BE2C (cell line): ENCODE data around the gene ZNF579.
"Not testable (repeated sequence)": the region's sequence is repeated elsewhere in the genome, so short reads cannot be mapped to it uniquely, and the experiment has no call there.

Experiments
- DNase-seq: peaks from one replicate; pipeline ENCODE4 v3.0.0-alpha.2; 2020
- H3K27me3 ChIP-seq: fragments of 250-450 bp; sonication (Bioruptor Pico); 2 replicates; pipeline ENCODE4 v1.5.1; 2020; ENCODE audit warnings: mild to moderate bottlenecking
- H3K36me3 ChIP-seq: fragments of 250-450 bp; sonication (Bioruptor Pico); 2 replicates; pipeline ENCODE4 v1.5.1; 2020; ENCODE audit warnings: mild to moderate bottlenecking
- H3K4me1 ChIP-seq: fragments of 250-450 bp; sonication (Bioruptor Pico); 2 replicates; pipeline ENCODE4 v1.5.1; 2020
- H3K4me3 ChIP-seq: 2 replicates; pipeline ENCODE4 v1.5.1; 2011; ENCODE audit warnings: low read depth, low read length
- H3K9me3 ChIP-seq: fragments of 250-450 bp; sonication (Bioruptor Pico); 2 replicates; pipeline ENCODE4 v1.5.1; 2020
- CTCF ChIP-seq: IDR thresholded peaks from 2 replicates; pipeline ENCODE4 v1.5.1; 2012; ENCODE audit warnings: mild to moderate bottlenecking, low read depth, low read length

Gene ZNF579

GRCh38 chr19:55535965-55536350 lies 44.7 kb downstream of the ZNF579 start:
- Histone ChIP-seq H3K4me3 (no peak overlapping the region), H3K9me3 (no peaks in the 10 kb centered on the region), H3K36me3 (no peaks in the 10 kb centered on the region), H3K4me1 (no peaks in the 10 kb centered on the region), H3K27me3 (no peaks in the 10 kb centered on the region)
- DNase-seq, result no peak
- TF ChIP-seq CTCF, result no peak

GRCh38 chr19:55535173-55535964 lies 45.3 kb downstream of the ZNF579 start:
- H3K4me3 ChIP-seq, result no peak overlapping the region
- H3K9me3 ChIP-seq, result no peaks in the 10 kb centered on the region
- TF ChIP-seq CTCF, result no peak
- no peaks in the 10 kb centered on the region for H3K36me3 ChIP-seq
- H3K4me1 ChIP-seq, result no peaks in the 10 kb centered on the region
- DNase-seq, result no peak
- no peaks in the 10 kb centered on the region for H3K27me3 ChIP-seq

- not testable (repeated sequence) for H3K27me3 ChIP-seq, H3K4me3 ChIP-seq, H3K36me3 ChIP-seq, H3K4me1 ChIP-seq, DNase-seq, H3K9me3 ChIP-seq
Measured at GRCh38 chr19:55534280-55534679, 46.4 kb downstream of the ZNF579 start.

- no peak for TF ChIP-seq CTCF
- Histone ChIP-seq H3K4me1 (no peaks in the 10 kb centered on the region), H3K9me3 (no peaks in the 10 kb centered on the region), H3K27me3 (no peaks in the 10 kb centered on the region), H3K36me3 (no peaks in the 10 kb centered on the region), H3K4me3 (no peak overlapping the region)
- DNase-seq, result no peak
Measured at GRCh38 chr19:55530996-55531395, 49.7 kb downstream of the ZNF579 start.

GRCh38 chr19:55529636-55530234 lies 50.9 kb downstream of the ZNF579 start:
- no peaks in the 10 kb centered on the region for H3K9me3 ChIP-seq
- no peak overlapping the region for H3K4me3 ChIP-seq
- DNase-seq, result no peak
- TF ChIP-seq CTCF, result no peak
- no peaks in the 10 kb centered on the region for H3K27me3 ChIP-seq
- no peaks in the 10 kb centered on the region for H3K4me1 ChIP-seq
- no peaks in the 10 kb centered on the region for H3K36me3 ChIP-seq

- peak; percentile 37 for DNase-seq
- no peak for TF ChIP-seq CTCF
- Histone ChIP-seq H3K27me3 (no peaks in the 10 kb centered on the region), H3K4me3 (no peak overlapping the region), H3K9me3 (no peaks in the 10 kb centered on the region), H3K4me1 (no peaks in the 10 kb centered on the region), H3K36me3 (no peaks in the 10 kb centered on the region)
Measured at GRCh38 chr19:55528030-55528803, 52.4 kb downstream of the ZNF579 start.
